ENCODE data around the gene PSMB11. TPM values are rescaled to one million over a fixed set of nuclear protein-coding genes. Genes with fewer than 3 reads are reported as not detected.

Gene PSMB11
- total and polyA plus RNA-seq, 9 donors = not detected

- H3K4me1 ChIP-seq (ENCODE audit: control insufficient read depth, insufficient read depth, low read length) = peaks cover 18% of the 10 kb centered on the region
- WGBS (ENCODE audit: insufficient coverage) = no CpG with 5 or more reads among the region's 3 CpGs
- H3K4me3 ChIP-seq (ENCODE audit: low read length) = no peak overlapping the region
- DNase-seq = no peak
- no peaks in the 10 kb centered on the region for H3K9me3 ChIP-seq (replicated peaks; ENCODE audit: control insufficient read depth, low read depth, low read length)
- peaks cover 7% of the 10 kb centered on the region for H3K36me3 ChIP-seq (ENCODE audit: control insufficient read depth, insufficient read depth, low read length)
- H3K27me3 ChIP-seq (ENCODE audit: control insufficient read depth, insufficient read depth, low read length) = no peaks in the 10 kb centered on the region
- H3K27ac ChIP-seq (ENCODE audit: low read length) = no peak overlapping the region
Measured at GRCh38 chr14:23052671-23053070, 10.7 kb downstream of the PSMB11 start.

DNA sequence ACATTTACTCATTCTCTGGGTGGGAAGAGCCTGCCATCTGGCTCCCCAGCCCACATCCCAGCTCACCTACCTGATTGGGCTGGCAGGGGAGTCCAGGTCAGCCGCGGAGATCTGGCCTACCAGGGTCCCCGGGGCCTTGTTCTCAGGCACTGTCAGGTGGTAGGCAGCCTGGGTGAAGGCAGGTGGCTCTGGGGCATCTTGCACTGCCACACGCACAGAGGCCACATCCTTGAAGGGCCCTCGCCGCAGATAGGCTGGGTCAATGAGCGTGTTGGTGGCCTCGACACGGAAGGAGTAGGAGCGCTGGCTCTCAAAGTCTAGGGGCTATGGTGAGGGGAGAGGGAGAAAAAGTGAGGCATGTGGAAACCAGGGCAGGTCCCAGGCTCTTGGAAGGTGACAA lies 11.4 kb downstream of the PSMB11 start:
- Histone ChIP-seq H3K27me3 (ENCODE audit: control insufficient read depth, insufficient read depth, low read length) (no peaks in the 10 kb centered on the region), H3K9me3 (replicated peaks; ENCODE audit: control insufficient read depth, low read depth, low read length) (no peaks in the 10 kb centered on the region), H3K36me3 (ENCODE audit: control insufficient read depth, insufficient read depth, low read length) (peaks cover 8% of the 10 kb centered on the region), H3K4me1 (ENCODE audit: control insufficient read depth, insufficient read depth, low read length) (peaks cover 20% of the 10 kb centered on the region), H3K27ac (ENCODE audit: low read length) (no peak overlapping the region), H3K4me3 (ENCODE audit: low read length) (no peak overlapping the region)
- WGBS (ENCODE audit: insufficient coverage) = 98% methylated on average over 4 of the region's 10 CpGs
- no peak for DNase-seq

- H3K9me3 ChIP-seq (replicated peaks; ENCODE audit: control insufficient read depth, low read depth, low read length) = no peaks in the 10 kb centered on the region
- peaks cover 11% of the 10 kb centered on the region for H3K36me3 ChIP-seq (ENCODE audit: control insufficient read depth, insufficient read depth, low read length)
- H3K27ac ChIP-seq (ENCODE audit: low read length) = no peak overlapping the region
- no peaks in the 10 kb centered on the region for H3K27me3 ChIP-seq (ENCODE audit: control insufficient read depth, insufficient read depth, low read length)
- H3K4me3 ChIP-seq (ENCODE audit: low read length) = no peak overlapping the region
- H3K4me1 ChIP-seq (ENCODE audit: control insufficient read depth, insufficient read depth, low read length) = peaks cover 20% of the 10 kb centered on the region
- WGBS (ENCODE audit: insufficient coverage) = 63% methylated on average over 9 of the region's 17 CpGs
- DNase-seq = no peak
Measured at GRCh38 chr14:23054000-23054811, 12.2 kb downstream of the PSMB11 start.

GRCh38 chr14:23055147-23055550 lies 13.1 kb downstream of the PSMB11 start:
- Histone ChIP-seq H3K27me3 (ENCODE audit: control insufficient read depth, insufficient read depth, low read length) (no peaks in the 10 kb centered on the region), H3K4me3 (ENCODE audit: low read length) (no peak overlapping the region), H3K4me1 (ENCODE audit: control insufficient read depth, insufficient read depth, low read length) (peaks cover 20% of the 10 kb centered on the region), H3K27ac (ENCODE audit: low read length) (no peak overlapping the region), H3K9me3 (replicated peaks; ENCODE audit: control insufficient read depth, low read depth, low read length) (no peaks in the 10 kb centered on the region), H3K36me3 (ENCODE audit: control insufficient read depth, insufficient read depth, low read length) (peaks cover 16% of the 10 kb centered on the region)
- DNase-seq = no peak
- 94% methylated on average over 11 of the region's 12 CpGs for WGBS (ENCODE audit: insufficient coverage)

DNA sequence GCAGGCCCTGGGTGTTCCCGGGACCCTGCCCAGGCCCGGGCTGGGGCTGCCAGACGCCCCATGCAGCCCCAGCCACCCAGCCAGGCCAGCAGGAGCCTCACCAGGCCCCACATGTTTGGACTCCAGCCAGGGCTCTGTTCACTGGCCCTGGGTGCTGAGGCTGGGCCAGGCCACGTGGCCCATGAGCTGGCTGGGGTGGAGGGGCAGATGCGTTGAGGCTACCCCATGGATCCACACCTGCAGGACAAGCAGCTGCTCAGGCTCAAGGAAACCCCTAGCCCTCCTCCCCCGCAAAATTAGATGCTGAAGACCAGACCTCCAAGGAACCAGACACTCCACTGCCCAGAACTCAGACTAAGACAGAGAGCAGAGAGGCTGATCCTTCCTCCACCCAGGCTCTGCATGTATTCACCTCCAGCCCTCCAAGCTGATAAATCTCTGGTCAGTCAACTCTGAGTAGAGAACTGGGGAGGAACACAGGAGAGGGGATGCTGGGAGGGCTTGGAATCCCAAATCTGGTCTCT lies 13.7 kb downstream of the PSMB11 start:
- H3K27ac ChIP-seq (ENCODE audit: low read length) = no peak overlapping the region
- H3K36me3 ChIP-seq (ENCODE audit: control insufficient read depth, insufficient read depth, low read length) = peaks cover 21% of the 10 kb centered on the region
- H3K4me3 ChIP-seq (ENCODE audit: low read length) = no peak overlapping the region
- H3K4me1 ChIP-seq (ENCODE audit: control insufficient read depth, insufficient read depth, low read length) = peaks cover 20% of the 10 kb centered on the region
- no peaks in the 10 kb centered on the region for H3K9me3 ChIP-seq (replicated peaks; ENCODE audit: control insufficient read depth, low read depth, low read length)
- DNase-seq = peak; percentile 33
- 69% methylated on average over 3 of the region's 6 CpGs for WGBS (ENCODE audit: insufficient coverage)
- H3K27me3 ChIP-seq (ENCODE audit: control insufficient read depth, insufficient read depth, low read length) = no peaks in the 10 kb centered on the region

DNA sequence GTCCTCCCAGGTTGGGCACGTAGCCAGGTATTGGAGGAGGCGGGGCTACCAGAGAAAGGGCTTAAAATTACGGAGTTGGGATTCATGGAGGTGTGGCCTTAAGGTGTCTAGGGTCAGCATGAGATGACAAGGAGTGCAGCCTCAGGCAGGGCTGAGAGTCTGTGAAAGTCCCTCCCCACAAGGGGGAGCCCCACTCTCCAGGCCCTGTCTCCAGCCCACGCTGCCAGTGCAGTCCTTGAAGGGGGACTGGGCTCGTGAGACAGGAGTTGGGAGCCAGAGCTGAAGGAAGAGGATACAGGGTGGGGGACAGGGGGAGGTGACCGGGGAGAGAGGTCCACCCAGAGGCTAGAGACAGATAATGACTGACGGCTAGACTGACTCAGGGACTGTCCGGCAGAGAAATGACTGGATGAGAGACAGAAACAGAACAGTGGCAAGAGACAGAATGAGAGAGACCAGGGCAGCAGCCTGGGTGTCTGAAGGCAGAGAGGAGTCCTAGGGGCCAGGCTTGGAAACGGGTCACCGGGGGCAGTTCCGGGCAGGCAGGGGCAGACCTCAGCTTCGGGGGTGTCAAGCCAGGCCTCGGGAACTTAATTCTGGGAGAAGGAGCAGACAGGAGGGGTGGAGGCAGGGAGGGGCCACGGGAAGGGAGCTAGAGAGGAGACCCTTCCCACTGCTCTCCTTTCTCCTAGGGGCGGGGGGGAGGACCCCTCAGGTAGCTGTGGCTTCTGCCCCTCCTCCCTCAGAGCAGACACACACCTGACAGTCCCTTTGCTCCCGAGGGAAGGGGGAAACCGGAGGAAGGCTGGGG lies 14.3 kb downstream of the PSMB11 start:
- Histone ChIP-seq H3K4me3 (ENCODE audit: low read length) (peak overlapping the region; percentile 47), H3K4me1 (ENCODE audit: control insufficient read depth, insufficient read depth, low read length) (peaks cover 20% of the 10 kb centered on the region), H3K27ac (ENCODE audit: low read length) (no peak overlapping the region), H3K27me3 (ENCODE audit: control insufficient read depth, insufficient read depth, low read length) (no peaks in the 10 kb centered on the region), H3K9me3 (replicated peaks; ENCODE audit: control insufficient read depth, low read depth, low read length) (no peaks in the 10 kb centered on the region), H3K36me3 (ENCODE audit: control insufficient read depth, insufficient read depth, low read length) (peaks cover 28% of the 10 kb centered on the region)
- WGBS (ENCODE audit: insufficient coverage) = 5% methylated on average over 12 of the region's 17 CpGs
- DNase-seq = peak; percentile 59

- Histone ChIP-seq H3K4me1 (ENCODE audit: control insufficient read depth, insufficient read depth, low read length) (peaks cover 23% of the 10 kb centered on the region), H3K4me3 (ENCODE audit: low read length) (peak within 1 kb of the TSS; percentile 65), H3K36me3 (ENCODE audit: control insufficient read depth, insufficient read depth, low read length) (peaks cover 34% of the 10 kb centered on the region), H3K9me3 (replicated peaks; ENCODE audit: control insufficient read depth, low read depth, low read length) (no peaks in the 10 kb centered on the region), H3K27me3 (ENCODE audit: control insufficient read depth, insufficient read depth, low read length) (no peaks in the 10 kb centered on the region), H3K27ac (ENCODE audit: low read length) (peak within 1 kb of the TSS; percentile 84)
- WGBS (ENCODE audit: insufficient coverage) = 1% methylated on average over 63 of the region's 73 CpGs
- peak; percentile 92 for DNase-seq
Measured at GRCh38 chr14:23056956-23057756, 15.1 kb downstream of the PSMB11 start, which contains the start of gene CDH24. CDH24 (minus strand) TSS chr14:23057520; CDS start chr14:23055733, 1,787 bp downstream.

- H3K4me3 ChIP-seq (ENCODE audit: low read length) = peak overlapping the region; percentile 65
- no peaks in the 10 kb centered on the region for H3K27me3 ChIP-seq (ENCODE audit: control insufficient read depth, insufficient read depth, low read length)
- H3K27ac ChIP-seq (ENCODE audit: low read length) = peak overlapping the region; percentile 84
- peaks cover 43% of the 10 kb centered on the region for H3K36me3 ChIP-seq (ENCODE audit: control insufficient read depth, insufficient read depth, low read length)
- WGBS (ENCODE audit: insufficient coverage) = 1% methylated on average over 44 of the region's 51 CpGs
- no peaks in the 10 kb centered on the region for H3K9me3 ChIP-seq (replicated peaks; ENCODE audit: control insufficient read depth, low read depth, low read length)
- peak; percentile 93 for DNase-seq
- H3K4me1 ChIP-seq (ENCODE audit: control insufficient read depth, insufficient read depth, low read length) = peaks cover 26% of the 10 kb centered on the region
Measured at GRCh38 chr14:23057757-23058653, 16.0 kb downstream of the PSMB11 start.

All from muscle of leg (tissue), 11 donors.